GM23338 (cell line): ENCODE results near the gene BCHE. TPM values are rescaled to one million over a fixed set of nuclear protein-coding genes. Genes with fewer than 3 reads are reported as not detected.

Experiments
- ATAC-seq: fragments of 200-7000 bp; cut with Tn5 transposase; 3 replicates; pipeline ENCODE4 v1.9.1; 2020
- DNase-seq: peaks from one replicate; pipeline ENCODE4 v3.0.0-alpha.2; 2015; ENCODE audit warnings: low spot score
- H2AFZ ChIP-seq: fragments of 200-600 bp; sonication (generic); 2 replicates; pipeline ENCODE4 v1.8.0; 2016; ENCODE audit warnings: antibody characterized with exemption, mild to moderate bottlenecking, moderate library complexity
- H3F3A ChIP-seq: fragments of 200-600 bp; sonication (generic); replicated peaks from 2 replicates; pipeline ENCODE4 v1.8.0; 2017; ENCODE audit warnings: antibody characterized with exemption, mixed run types, low read depth
- H3K27ac ChIP-seq: fragments of 200-600 bp; sonication (generic); 2 replicates; pipeline ENCODE4 v1.6.1; 2016; ENCODE audit warnings: low read depth
- H3K27me3 ChIP-seq: fragments of 200-600 bp; sonication (generic); 2 replicates; pipeline ENCODE4 v1.8.0; 2016; ENCODE audit warnings: mild to moderate bottlenecking, mixed run types, moderate library complexity; ENCODE audit not compliant: insufficient read depth
- H3K36me3 ChIP-seq: fragments of 200-600 bp; sonication (generic); 2 replicates; pipeline ENCODE4 v1.8.0; 2016; ENCODE audit warnings: mild to moderate bottlenecking; ENCODE audit not compliant: insufficient read depth
- H3K4me1 ChIP-seq: fragments of 200-600 bp; sonication (generic); 2 replicates; pipeline ENCODE4 v1.8.0; 2016; ENCODE audit warnings: mild to moderate bottlenecking, moderate library complexity; ENCODE audit not compliant: insufficient read depth
- H3K4me2 ChIP-seq: fragments of 200-600 bp; sonication (generic); 2 replicates; pipeline ENCODE4 v1.7.1; 2017; ENCODE audit warnings: mixed run types
- H3K4me3 ChIP-seq: fragments of 200-600 bp; sonication (generic); 2 replicates; pipeline ENCODE4 v1.6.1; 2016; ENCODE audit warnings: mixed run types
- H3K79me2 ChIP-seq: fragments of 200-600 bp; sonication (generic); replicated peaks from 2 replicates; pipeline ENCODE4 v1.8.0; 2017; ENCODE audit warnings: mild to moderate bottlenecking; ENCODE audit not compliant: insufficient read depth
- H3K9me2 ChIP-seq: fragments of 200-600 bp; sonication (generic); 2 replicates; pipeline ENCODE4 v1.8.0; 2017; ENCODE audit not compliant: insufficient read depth
- H4K20me1 ChIP-seq: fragments of 200-600 bp; sonication (generic); replicated peaks from 2 replicates; pipeline ENCODE4 v1.8.0; 2017; ENCODE audit warnings: mild to moderate bottlenecking; ENCODE audit not compliant: insufficient read depth
- H3K27ac Mint-ChIP-seq: 2 replicates; pipeline ENCODE4 v1.8.0; 2020; ENCODE audit warnings: inconsistent platforms, mild to moderate bottlenecking, moderate library complexity, mixed read lengths
- H3K27me3 Mint-ChIP-seq: 3 replicates; pipeline ENCODE4 v1.8.0; 2022; ENCODE audit warnings: low read depth, mild to moderate bottlenecking, moderate library complexity, mixed read lengths, inconsistent platforms; ENCODE audit not compliant: insufficient read depth, poor library complexity
- H3K36me3 Mint-ChIP-seq: 3 replicates; pipeline ENCODE4 v1.8.0; 2021; ENCODE audit warnings: low read depth, mild to moderate bottlenecking, inconsistent platforms, moderate library complexity, mixed read lengths
- H3K4me1 Mint-ChIP-seq: 3 replicates; pipeline ENCODE4 v1.8.0; 2020; ENCODE audit warnings: mild to moderate bottlenecking, inconsistent platforms, mixed read lengths
- H3K4me3 Mint-ChIP-seq: 3 replicates; pipeline ENCODE4 v1.8.0; 2021; ENCODE audit warnings: moderate library complexity, mild to moderate bottlenecking, inconsistent platforms, mixed read lengths
- H3K9me3 Mint-ChIP-seq: 3 replicates; pipeline ENCODE4 v1.8.0; 2020; ENCODE audit warnings: moderate library complexity, mild to moderate bottlenecking, inconsistent platforms, mixed read lengths
- CREB1 ChIP-seq: fragments of 250-450 bp; sonication (Bioruptor Pico); IDR thresholded peaks from 2 replicates; pipeline ENCODE4 v1.5.0; 2020; ENCODE audit warnings: low read depth, mild to moderate bottlenecking, moderate library complexity
- ETS1 ChIP-seq: IDR thresholded peaks from 2 replicates; pipeline ENCODE4 v1.6.1; 2016; ENCODE audit warnings: antibody characterized with exemption
- EZH2 ChIP-seq: fragments of 200-600 bp; sonication (generic); IDR thresholded peaks from one replicate; pipeline ENCODE4 v1.8.0; 2017; ENCODE audit warnings: antibody characterized with exemption, mild to moderate bottlenecking, low read depth; ENCODE audit not compliant: unreplicated experiment
- EZH2phosphoT487 ChIP-seq: fragments of 200-600 bp; sonication (generic); IDR thresholded peaks from one replicate; pipeline ENCODE4 v1.8.1; 2018; ENCODE audit warnings: antibody characterized with exemption; ENCODE audit not compliant: unreplicated experiment
- JUNB ChIP-seq: IDR thresholded peaks from one replicate; pipeline ENCODE4 v1.6.1; 2016; ENCODE audit warnings: antibody characterized with exemption; ENCODE audit not compliant: unreplicated experiment
- NANOG ChIP-seq: IDR thresholded peaks from 2 replicates; pipeline ENCODE4 v1.6.1; 2016; ENCODE audit warnings: antibody characterized with exemption, borderline replicate concordance
- POLR2AphosphoS5 ChIP-seq: IDR thresholded peaks from 2 replicates; pipeline ENCODE4 v1.6.1; 2016; ENCODE audit warnings: antibody characterized with exemption, low read depth
- STAT1 ChIP-seq: IDR thresholded peaks from one replicate; pipeline ENCODE4 v1.6.1; 2016; ENCODE audit warnings: antibody characterized with exemption; ENCODE audit not compliant: unreplicated experiment
- ZNF114 ChIP-seq: fragments of 250-450 bp; sonication (Bioruptor Pico); IDR thresholded peaks from 2 replicates; pipeline ENCODE4 v1.5.0; 2020; ENCODE audit warnings: mild to moderate bottlenecking, moderate library complexity
- ZNF331 ChIP-seq: fragments of 250-450 bp; sonication (Bioruptor Pico); IDR thresholded peaks from 2 replicates; pipeline ENCODE4 v1.5.0; 2020; ENCODE audit warnings: low read depth, mild to moderate bottlenecking, moderate library complexity
- ZNF462 ChIP-seq: fragments of 250-450 bp; sonication (Bioruptor Pico); IDR thresholded peaks from 2 replicates; pipeline ENCODE4 v1.5.0; 2020; ENCODE audit warnings: mild to moderate bottlenecking, moderate library complexity
- polyA plus RNA-seq: library from polyadenylated mRNA; unstranded; fragments of >200 nt; fragmentation: Nextera tagmentation; extraction: Ambion mirVana; gene quantifications from 2 replicates; pipeline ENCODE4 v1.2.1, GENCODE V29; 2016
- total RNA-seq: library from RNA; depleted of rRNA; stranded (reverse); fragments of >200 nt; shearing (Covaris generic); gene quantifications from 2 replicates; pipeline ENCODE4 v1.2.3, GENCODE V29; 2014
- TF ChIP-seq, protein P1 (sequence below), 2 experiments: fragments of 200-600 bp in 1 of 2; sonication (generic) in 1 of 2; conservative IDR thresholded peaks; 2 replicates each; pipeline versions ENCODE4 v1.5.1 to v1.6.1; 2016 to 2017; ENCODE audit warnings: antibody characterized with exemption in 2 of 2, low read depth in 2 of 2, mild to moderate bottlenecking in 2 of 2, moderate library complexity in 1 of 2
- TF ChIP-seq, protein P2 (sequence below): IDR thresholded peaks from one replicate; pipeline ENCODE4 v1.6.1; 2018; ENCODE audit warnings: antibody characterized with exemption; ENCODE audit not compliant: unreplicated experiment

BCHE gene
- total and polyA plus RNA-seq, 2 experiments from 2014 or later: 0.73 to 1.1 TPM

DNA sequence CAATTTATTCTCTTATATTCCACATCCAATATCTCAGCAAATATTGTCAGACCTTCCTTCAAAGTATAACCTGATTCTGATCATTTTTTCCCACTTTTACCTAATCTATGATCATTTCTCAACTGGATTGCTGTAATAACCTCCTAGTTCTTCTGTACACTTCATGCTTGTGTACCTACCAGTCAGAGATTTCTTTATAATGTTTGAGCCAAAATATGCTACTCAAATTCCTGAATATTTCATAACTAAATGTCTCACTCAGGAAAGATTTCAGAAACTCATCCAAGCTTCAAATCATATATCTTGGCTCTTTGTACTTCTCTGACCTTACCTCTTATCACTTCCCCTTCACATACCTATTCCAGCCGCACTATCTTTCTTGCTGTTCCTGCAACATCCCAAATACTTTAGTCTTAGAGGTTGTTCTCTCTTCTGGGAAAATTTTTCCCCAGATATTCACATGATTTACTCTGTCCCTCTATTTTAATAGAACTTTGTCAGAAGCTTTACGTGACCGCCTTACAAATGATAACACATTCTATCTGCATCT, 20.0 kb downstream of the BCHE start:
- no peak for TF ChIP-seq NANOG
- TF ChIP-seq EZH2: no peak
- TF ChIP-seq ZNF331 (CRISPR knock-in tag): no peak
- TF ChIP-seq ETS1: no peak
- no peak for TF ChIP-seq STAT1
- no peak for TF ChIP-seq ZNF462 (CRISPR knock-in tag)
- TF ChIP-seq, protein P1, sequence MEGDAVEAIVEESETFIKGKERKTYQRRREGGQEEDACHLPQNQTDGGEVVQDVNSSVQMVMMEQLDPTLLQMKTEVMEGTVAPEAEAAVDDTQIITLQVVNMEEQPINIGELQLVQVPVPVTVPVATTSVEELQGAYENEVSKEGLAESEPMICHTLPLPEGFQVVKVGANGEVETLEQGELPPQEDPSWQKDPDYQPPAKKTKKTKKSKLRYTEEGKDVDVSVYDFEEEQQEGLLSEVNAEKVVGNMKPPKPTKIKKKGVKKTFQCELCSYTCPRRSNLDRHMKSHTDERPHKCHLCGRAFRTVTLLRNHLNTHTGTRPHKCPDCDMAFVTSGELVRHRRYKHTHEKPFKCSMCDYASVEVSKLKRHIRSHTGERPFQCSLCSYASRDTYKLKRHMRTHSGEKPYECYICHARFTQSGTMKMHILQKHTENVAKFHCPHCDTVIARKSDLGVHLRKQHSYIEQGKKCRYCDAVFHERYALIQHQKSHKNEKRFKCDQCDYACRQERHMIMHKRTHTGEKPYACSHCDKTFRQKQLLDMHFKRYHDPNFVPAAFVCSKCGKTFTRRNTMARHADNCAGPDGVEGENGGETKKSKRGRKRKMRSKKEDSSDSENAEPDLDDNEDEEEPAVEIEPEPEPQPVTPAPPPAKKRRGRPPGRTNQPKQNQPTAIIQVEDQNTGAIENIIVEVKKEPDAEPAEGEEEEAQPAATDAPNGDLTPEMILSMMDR (conservative IDR thresholded peaks at IDR 0.05; ENCODE audit: low read depth in 2 of 2): no peak
- no peak for TF ChIP-seq CREB1 (CRISPR knock-in tag)
- TF ChIP-seq POLR2AphosphoS5: no peak
- no peak for TF ChIP-seq JUNB
- no peak for TF ChIP-seq ZNF114
- TF ChIP-seq EZH2phosphoT487: no peak
- TF ChIP-seq, protein P2, sequence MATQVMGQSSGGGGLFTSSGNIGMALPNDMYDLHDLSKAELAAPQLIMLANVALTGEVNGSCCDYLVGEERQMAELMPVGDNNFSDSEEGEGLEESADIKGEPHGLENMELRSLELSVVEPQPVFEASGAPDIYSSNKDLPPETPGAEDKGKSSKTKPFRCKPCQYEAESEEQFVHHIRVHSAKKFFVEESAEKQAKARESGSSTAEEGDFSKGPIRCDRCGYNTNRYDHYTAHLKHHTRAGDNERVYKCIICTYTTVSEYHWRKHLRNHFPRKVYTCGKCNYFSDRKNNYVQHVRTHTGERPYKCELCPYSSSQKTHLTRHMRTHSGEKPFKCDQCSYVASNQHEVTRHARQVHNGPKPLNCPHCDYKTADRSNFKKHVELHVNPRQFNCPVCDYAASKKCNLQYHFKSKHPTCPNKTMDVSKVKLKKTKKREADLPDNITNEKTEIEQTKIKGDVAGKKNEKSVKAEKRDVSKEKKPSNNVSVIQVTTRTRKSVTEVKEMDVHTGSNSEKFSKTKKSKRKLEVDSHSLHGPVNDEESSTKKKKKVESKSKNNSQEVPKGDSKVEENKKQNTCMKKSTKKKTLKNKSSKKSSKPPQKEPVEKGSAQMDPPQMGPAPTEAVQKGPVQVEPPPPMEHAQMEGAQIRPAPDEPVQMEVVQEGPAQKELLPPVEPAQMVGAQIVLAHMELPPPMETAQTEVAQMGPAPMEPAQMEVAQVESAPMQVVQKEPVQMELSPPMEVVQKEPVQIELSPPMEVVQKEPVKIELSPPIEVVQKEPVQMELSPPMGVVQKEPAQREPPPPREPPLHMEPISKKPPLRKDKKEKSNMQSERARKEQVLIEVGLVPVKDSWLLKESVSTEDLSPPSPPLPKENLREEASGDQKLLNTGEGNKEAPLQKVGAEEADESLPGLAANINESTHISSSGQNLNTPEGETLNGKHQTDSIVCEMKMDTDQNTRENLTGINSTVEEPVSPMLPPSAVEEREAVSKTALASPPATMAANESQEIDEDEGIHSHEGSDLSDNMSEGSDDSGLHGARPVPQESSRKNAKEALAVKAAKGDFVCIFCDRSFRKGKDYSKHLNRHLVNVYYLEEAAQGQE: no peak
- DNase-seq (no peak), ATAC-seq (no peak)
- no peaks in the 10 kb centered on the region for H3K36me3 Mint-ChIP-seq
- no peaks in the 10 kb centered on the region for H3K9me2 ChIP-seq
- H3K79me2 ChIP-seq: no peaks in the 10 kb centered on the region
- H3K27me3 Mint-ChIP-seq: no peaks in the 10 kb centered on the region
- H3K27ac Mint-ChIP-seq: no peak overlapping the region
- H3K4me3 Mint-ChIP-seq: no peak overlapping the region
- no peak overlapping the region for H2AFZ ChIP-seq
- no peak overlapping the region for H3K27ac ChIP-seq
- no peaks in the 10 kb centered on the region for H4K20me1 ChIP-seq
- H3K36me3 ChIP-seq: no peaks in the 10 kb centered on the region
- no peaks in the 10 kb centered on the region for H3K9me3 Mint-ChIP-seq
- no peak overlapping the region for H3K4me3 ChIP-seq
- no peaks in the 10 kb centered on the region for H3K4me1 ChIP-seq
- H3K4me1 Mint-ChIP-seq: peaks cover 8% of the 10 kb centered on the region; the same call in 2 of the 3 replicates
- no peaks in the 10 kb centered on the region for H3F3A ChIP-seq
- H3K4me2 ChIP-seq: no peak overlapping the region
- H3K27me3 ChIP-seq: no peaks in the 10 kb centered on the region
